Urinary bladder (tissue), 4 donors: ENCODE results near the gene CCNI. TPM values are rescaled to one million over a fixed set of nuclear protein-coding genes. Genes with fewer than 3 reads are reported as not detected.
A peak's percentile ranks its signal among the peaks of the same experiment; 100 is the strongest.
"Not testable (repeated sequence)": the region's sequence is repeated elsewhere in the genome, so short reads cannot be mapped to it uniquely, and the experiment has no call there.

Experiments
- DNase-seq: peaks from one replicate; pipeline ENCODE4 v3.0.0-alpha.2; 2015; ENCODE audit errors: extremely low spot score
- H3K27ac ChIP-seq: one replicate; pipeline ENCODE4 v1.5.1; 2013; ENCODE audit warnings: low read depth, mild to moderate bottlenecking, moderate library complexity
- H3K36me3 ChIP-seq: one replicate; pipeline ENCODE4 v1.6.1; 2013; ENCODE audit warnings: mild to moderate bottlenecking, moderate library complexity; ENCODE audit not compliant: insufficient read depth
- H3K4me1 ChIP-seq: one replicate; pipeline ENCODE4 v1.6.1; 2013; ENCODE audit warnings: mild to moderate bottlenecking, moderate library complexity; ENCODE audit not compliant: insufficient read depth
- H3K4me3 ChIP-seq: one replicate; pipeline ENCODE4 v1.5.1; 2013; ENCODE audit warnings: low read depth, low read length
- WGBS: extraction: QIAGEN DNeasy Blood & Tissue Kit; methylation state at CpG from one replicate; pipeline ENCODE4 v1.1.7; 2013; 5-methylcytosine and 5-hydroxymethylcytosine counted together
- polyA plus RNA-seq: library from polyadenylated mRNA; stranded (reverse); fragments of 200-250 nt; gene quantifications from one replicate; pipeline ENCODE4 v1.2.3, GENCODE V29; 2013
- total RNA-seq: library from RNA; depleted of rRNA; stranded (reverse); fragments of >200 nt; gene quantifications from one replicate; pipeline ENCODE4 v1.2.3, GENCODE V29; 2014
- donor health status: healthy with polysubstance abuse.
- donor health status: healthy.

CCNI gene
- total and polyA plus RNA-seq, 2 donors = 232 to 249 TPM

DNA sequence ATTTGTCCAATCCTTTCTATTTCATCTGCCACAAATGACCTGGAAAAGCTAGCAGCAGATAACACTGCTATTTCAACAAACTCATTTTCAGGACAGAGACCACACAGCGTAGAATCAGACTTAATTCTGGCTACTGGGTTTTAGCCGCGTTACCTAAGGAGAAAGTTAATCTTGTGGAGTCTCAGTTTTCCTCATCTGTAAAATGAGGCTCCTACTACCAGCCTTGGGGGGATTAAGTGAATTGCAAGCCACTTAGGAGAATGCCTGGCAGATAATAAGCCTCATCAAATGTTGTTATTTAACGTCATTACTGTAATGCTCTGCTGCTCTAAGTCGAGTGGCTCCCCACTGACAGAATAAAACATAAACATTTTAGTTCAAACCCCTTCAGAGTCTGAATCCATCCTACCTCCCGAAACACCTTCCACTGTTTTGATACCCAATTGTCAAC lies 1.4 kb downstream of the CCNI start:
- no peaks in the 10 kb centered on the region for H3K4me1 ChIP-seq

GRCh38 chr4:77073981-77074380 lies 1.8 kb downstream of the CCNI start:
- 4% methylated on average over 5 of the region's 5 CpGs for WGBS
- Histone ChIP-seq H3K36me3 (no peaks in the 10 kb centered on the region), H3K4me3 (peak overlapping the region; percentile 84), H3K27ac (peak overlapping the region; percentile 3), H3K4me1 (no peaks in the 10 kb centered on the region)
- DNase-seq = no peak

More for the DNA sequence above, 1.4 kb downstream of the CCNI start:
- WGBS = 2% methylated on average over 6 of the region's 6 CpGs
- Histone ChIP-seq H3K36me3 (no peaks in the 10 kb centered on the region), H3K27ac (peak overlapping the region; percentile 3), H3K4me3 (peak overlapping the region; percentile 84)
- no peak for DNase-seq

DNA sequence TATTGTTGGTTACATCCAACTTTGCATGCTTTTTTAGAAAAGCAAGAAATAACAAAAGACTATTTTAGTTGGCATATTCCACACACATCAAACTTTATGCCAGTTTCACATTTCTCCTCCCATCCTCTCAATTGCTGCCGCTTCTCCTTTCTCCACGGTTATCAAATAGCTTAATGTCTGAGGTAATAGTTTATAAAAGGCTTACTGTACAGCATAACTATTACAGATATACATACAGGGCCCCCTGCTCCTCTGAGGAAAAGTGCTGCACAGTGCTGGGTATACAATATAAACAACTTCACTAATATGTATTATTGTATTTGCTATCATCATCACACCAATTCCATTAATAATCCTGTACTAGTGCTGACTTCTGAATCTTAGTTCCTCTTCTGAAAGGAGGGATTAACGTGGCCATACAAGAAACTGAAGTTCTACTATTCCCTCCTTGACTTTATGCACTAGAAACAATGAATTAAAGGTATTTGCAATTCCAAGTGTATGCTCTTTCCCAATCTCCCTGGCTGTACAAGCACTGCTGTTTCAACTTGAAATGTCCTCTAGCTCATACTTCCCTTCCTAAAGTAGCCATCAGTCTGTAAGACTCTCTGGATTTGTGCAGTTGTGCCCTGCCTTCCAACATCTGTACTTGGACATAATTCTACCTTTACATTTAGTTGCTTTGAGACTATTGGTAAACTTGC lies 2.5 kb downstream of the CCNI start:
- no peak for DNase-seq
- Histone ChIP-seq H3K4me1 (no peaks in the 10 kb centered on the region), H3K4me3 (peak overlapping the region; percentile 84), H3K36me3 (no peaks in the 10 kb centered on the region), H3K27ac (peak overlapping the region; percentile 10)
- under 1% methylated on average over 3 of the region's 3 CpGs for WGBS

DNA sequence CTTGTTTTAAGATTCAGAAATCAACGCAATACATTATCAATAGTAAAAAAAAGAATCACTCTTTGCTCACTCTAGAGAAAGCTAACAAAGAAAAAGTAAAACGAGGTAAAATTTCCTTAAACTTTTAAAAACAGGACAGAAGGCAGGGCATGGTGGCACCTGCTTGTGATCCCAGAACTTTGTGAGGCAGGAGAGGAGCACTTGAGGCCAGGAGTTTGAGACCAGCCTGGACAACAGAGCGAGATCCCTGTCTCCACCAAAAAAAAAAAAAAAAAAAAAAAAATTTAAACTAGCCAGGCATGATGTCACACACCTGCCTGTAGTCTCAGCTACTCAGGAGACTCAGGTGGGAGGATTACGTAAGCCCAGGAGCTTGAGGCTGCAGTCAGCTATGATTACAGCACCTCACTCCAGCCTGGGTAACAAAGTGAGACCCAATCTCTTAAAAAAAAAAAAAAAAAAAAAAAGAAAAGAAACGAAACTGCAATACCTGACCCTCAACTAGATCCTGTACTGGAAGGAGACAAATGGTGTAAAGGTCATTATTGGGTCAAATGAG lies 3.5 kb downstream of the CCNI start:
- WGBS = 58% methylated on average over 5 of the region's 5 CpGs
- DNase-seq = no peak
- Histone ChIP-seq H3K27ac (no peak overlapping the region), H3K4me3 (no peak overlapping the region), H3K4me1 (no peaks in the 10 kb centered on the region), H3K36me3 (no peaks in the 10 kb centered on the region)

DNA sequence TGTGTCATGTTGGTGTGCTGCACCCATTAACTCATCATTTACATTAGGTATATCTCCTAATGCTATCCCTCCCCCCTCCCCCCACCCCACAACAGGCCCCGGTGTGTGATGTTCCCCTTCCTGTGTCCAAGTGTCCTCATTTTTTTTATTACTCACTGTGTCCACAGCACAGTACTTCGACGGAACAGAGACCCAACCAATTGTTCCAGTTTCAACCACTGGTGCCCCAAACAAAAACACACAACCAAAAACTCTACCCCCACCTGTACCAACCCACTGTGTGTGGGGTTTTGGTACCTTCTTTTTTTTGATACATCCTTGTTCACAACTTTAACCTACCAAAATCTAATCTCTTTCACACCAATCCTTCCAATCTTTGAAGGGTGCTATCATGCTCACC lies 6.3 kb downstream of the CCNI start:
- not testable (repeated sequence) for DNase-seq, H3K4me3 ChIP-seq, H3K36me3 ChIP-seq, H3K4me1 ChIP-seq, H3K27ac ChIP-seq
- WGBS = 67% methylated on average over 3 of the region's 3 CpGs

GRCh38 chr4:77065382-77065781 lies 10.4 kb downstream of the CCNI start:
- WGBS = 84% methylated on average over 1 of the region's 1 CpG
- no peaks in the 10 kb centered on the region for H3K4me1 ChIP-seq

GRCh38 chr4:77062856-77063255 lies 12.9 kb downstream of the CCNI start:
- no peak overlapping the region for H3K27ac ChIP-seq
- no peak for DNase-seq
- no peaks in the 10 kb centered on the region for H3K4me1 ChIP-seq
- peaks cover 3% of the 10 kb centered on the region for H3K36me3 ChIP-seq
- H3K4me3 ChIP-seq = no peak overlapping the region

More at GRCh38 chr4:77065382-77065781, 10.4 kb downstream of the CCNI start:
- no peak for DNase-seq
- no peak overlapping the region for H3K4me3 ChIP-seq
- peaks cover 2% of the 10 kb centered on the region for H3K36me3 ChIP-seq
- no peak overlapping the region for H3K27ac ChIP-seq

- Histone ChIP-seq H3K36me3 (peaks cover 2% of the 10 kb centered on the region), H3K27ac (no peak overlapping the region), H3K4me3 (no peak overlapping the region), H3K4me1 (no peaks in the 10 kb centered on the region)
- 73% methylated on average over 3 of the region's 3 CpGs for WGBS
- DNase-seq = no peak
Measured at GRCh38 chr4:77052352-77052751, 23.4 kb downstream of the CCNI start.

DNA sequence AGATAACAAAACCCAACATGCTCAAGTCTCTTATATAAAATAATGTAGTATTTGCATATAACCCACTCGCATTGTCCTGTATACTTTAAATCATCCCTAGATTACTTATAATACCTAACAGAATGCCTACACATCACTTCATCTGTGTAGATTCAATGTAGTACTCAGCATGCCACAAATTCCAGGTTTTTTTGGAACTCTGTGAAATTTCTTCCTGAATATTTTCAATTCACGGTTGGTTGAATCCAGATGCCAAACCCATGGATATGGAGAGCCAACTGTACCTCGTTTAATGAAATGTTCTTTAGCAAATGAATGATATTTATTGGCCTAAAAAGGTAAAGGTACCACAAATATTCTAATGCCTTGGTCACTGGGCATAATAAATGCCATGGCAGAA lies 24.8 kb downstream of the CCNI start:
- WGBS = 79% methylated on average over 3 of the region's 3 CpGs
- Histone ChIP-seq H3K27ac (no peak overlapping the region), H3K4me1 (no peaks in the 10 kb centered on the region), H3K36me3 (peaks cover 2% of the 10 kb centered on the region), H3K4me3 (no peak overlapping the region)
- no peak for DNase-seq

- no peak overlapping the region for H3K27ac ChIP-seq
- no peaks in the 10 kb centered on the region for H3K4me1 ChIP-seq
- peaks cover 2% of the 10 kb centered on the region for H3K36me3 ChIP-seq
- no peak for DNase-seq
- H3K4me3 ChIP-seq = no peak overlapping the region
Measured at GRCh38 chr4:77047037-77047436, 28.8 kb downstream of the CCNI start.

DNA sequence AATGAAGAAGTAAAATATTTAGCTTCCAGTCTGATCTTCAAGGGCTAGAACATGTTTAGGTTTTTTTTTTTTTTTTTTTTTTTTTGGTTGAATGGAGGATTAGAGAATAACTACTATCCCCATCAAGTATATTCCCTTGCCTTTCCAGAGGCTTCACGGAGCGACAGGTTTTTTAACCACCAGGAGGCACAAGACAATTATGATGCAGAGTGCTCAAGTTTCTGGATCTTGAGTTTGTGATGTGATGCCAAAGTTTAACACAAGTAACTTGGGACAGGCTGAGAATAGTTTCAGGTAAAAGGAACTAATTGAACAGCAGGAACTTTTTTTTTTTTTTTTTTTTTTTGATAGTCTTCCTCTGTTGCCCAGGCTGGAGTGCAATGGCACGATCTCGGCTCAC lies 30.3 kb downstream of the CCNI start:
- Histone ChIP-seq H3K27ac (no peak overlapping the region), H3K36me3 (no peaks in the 10 kb centered on the region), H3K4me3 (no peak overlapping the region), H3K4me1 (no peaks in the 10 kb centered on the region)
- DNase-seq = no peak
- WGBS = 76% methylated on average over 4 of the region's 4 CpGs

DNA sequence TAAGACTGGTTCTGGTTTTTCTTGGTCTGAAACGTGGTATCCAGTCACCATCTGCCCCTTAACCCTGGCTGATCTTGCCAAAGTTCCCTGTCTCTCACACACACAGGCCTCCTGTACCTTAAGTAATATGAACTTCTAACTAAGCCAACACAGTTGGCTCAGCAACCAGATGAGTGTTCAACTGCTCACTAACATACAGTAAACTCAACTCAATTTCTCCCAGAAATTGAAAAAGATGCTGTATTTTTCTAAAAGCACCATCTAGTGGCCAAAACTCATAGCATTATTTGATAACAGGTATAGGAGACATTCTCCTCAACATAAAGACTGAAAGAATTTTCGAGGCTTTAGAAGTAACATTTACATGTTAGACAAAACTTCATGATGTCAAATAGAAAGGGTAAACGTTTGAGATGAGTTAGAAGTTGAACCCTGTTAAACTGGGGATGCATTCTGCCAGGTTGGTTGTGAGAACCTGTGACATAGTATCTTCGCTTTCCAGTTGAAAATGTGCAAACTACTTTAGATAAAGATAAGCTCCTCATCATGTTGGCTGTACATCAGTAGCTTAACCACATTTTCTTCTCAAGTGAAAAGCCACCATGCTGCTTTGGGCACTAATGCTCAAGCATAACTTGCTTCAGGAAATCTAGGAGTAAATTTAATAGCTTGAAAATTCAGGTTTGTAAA lies 31.2 kb downstream of the CCNI start:
- 61% methylated on average over 4 of the region's 4 CpGs for WGBS
- Histone ChIP-seq H3K4me3 (no peak overlapping the region), H3K27ac (no peak overlapping the region), H3K4me1 (no peaks in the 10 kb centered on the region), H3K36me3 (no peaks in the 10 kb centered on the region)
- DNase-seq = peak; percentile 36

GRCh38 chr4:77043507-77044136 lies 32.2 kb downstream of the CCNI start:
- Histone ChIP-seq H3K4me3 (no peak overlapping the region), H3K36me3 (no peaks in the 10 kb centered on the region), H3K4me1 (no peaks in the 10 kb centered on the region), H3K27ac (no peak overlapping the region)
- WGBS = 60% methylated on average over 3 of the region's 3 CpGs
- DNase-seq = no peak
